NB4 (cell line): Measurements from ENCODE around the gene CNPPD1.
A peak's percentile ranks its signal among the peaks of the same experiment; 100 is the strongest.

Experiments
- DNase-seq: peaks from one replicate; pipeline ENCODE4 v3.0.0; 2010; ENCODE audit warnings: low read depth
- H3K4me3 ChIP-seq: one replicate; pipeline ENCODE4 v1.5.1; 2011; ENCODE audit warnings: mild to moderate bottlenecking, low read depth, low read length, moderate library complexity
- MAX ChIP-seq: IDR thresholded peaks from 2 replicates; pipeline ENCODE4 v1.6.1; 2011; ENCODE audit warnings: low read depth, low read length
- MYC ChIP-seq: IDR thresholded peaks from 2 replicates; pipeline ENCODE4 v1.6.1; 2011; ENCODE audit warnings: low read depth, low read length
- POLR2A ChIP-seq: IDR thresholded peaks from 2 replicates; pipeline ENCODE4 v1.6.1; 2011; ENCODE audit warnings: mild to moderate bottlenecking; ENCODE audit not compliant: insufficient read length; ENCODE audit errors: extremely low read depth
- TF ChIP-seq, protein P1 (sequence below): IDR thresholded peaks from one replicate; pipeline ENCODE4 v1.5.1; 2012; ENCODE audit warnings: low read depth, low read length

The CNPPD1 gene

GRCh38 chr2:219140722-219141121 lies 36.0 kb downstream of the CNPPD1 start:
- DNase-seq, result no peak
- no peak for TF ChIP-seq MYC
- TF ChIP-seq, protein P1, sequence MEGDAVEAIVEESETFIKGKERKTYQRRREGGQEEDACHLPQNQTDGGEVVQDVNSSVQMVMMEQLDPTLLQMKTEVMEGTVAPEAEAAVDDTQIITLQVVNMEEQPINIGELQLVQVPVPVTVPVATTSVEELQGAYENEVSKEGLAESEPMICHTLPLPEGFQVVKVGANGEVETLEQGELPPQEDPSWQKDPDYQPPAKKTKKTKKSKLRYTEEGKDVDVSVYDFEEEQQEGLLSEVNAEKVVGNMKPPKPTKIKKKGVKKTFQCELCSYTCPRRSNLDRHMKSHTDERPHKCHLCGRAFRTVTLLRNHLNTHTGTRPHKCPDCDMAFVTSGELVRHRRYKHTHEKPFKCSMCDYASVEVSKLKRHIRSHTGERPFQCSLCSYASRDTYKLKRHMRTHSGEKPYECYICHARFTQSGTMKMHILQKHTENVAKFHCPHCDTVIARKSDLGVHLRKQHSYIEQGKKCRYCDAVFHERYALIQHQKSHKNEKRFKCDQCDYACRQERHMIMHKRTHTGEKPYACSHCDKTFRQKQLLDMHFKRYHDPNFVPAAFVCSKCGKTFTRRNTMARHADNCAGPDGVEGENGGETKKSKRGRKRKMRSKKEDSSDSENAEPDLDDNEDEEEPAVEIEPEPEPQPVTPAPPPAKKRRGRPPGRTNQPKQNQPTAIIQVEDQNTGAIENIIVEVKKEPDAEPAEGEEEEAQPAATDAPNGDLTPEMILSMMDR, result no peak
- TF ChIP-seq POLR2A, result no peak
- no peak for TF ChIP-seq MAX
- no peak overlapping the region for H3K4me3 ChIP-seq

DNA sequence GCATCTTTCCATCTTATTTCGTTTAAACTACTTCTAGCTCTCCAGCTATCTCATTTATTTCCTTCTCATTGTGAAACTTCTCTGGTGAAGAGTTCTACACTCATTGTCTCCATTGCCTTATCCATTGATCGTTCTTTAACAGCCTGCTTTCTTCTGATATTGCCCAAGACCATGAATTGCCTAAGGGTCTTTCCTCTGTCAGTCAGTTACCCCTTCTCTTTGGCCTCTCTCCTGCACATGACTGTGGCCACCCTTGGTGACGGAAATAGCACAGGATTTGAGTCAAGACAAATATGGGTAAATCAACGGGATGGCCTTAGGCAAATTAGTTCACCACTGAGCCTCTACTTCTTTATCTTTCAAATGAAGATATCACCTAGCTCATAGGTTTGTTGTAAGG lies 42.7 kb downstream of the CNPPD1 start:
- TF ChIP-seq MYC (no peak), MAX (no peak), POLR2A (no peak)
- TF ChIP-seq, protein P1, result no peak
- no peak overlapping the region for H3K4me3 ChIP-seq
- DNase-seq, result peak; percentile 48

- no peak for TF ChIP-seq POLR2A
- TF ChIP-seq MAX, result no peak
- TF ChIP-seq, protein P1, result no peak
- TF ChIP-seq MYC, result no peak
- no peak overlapping the region for H3K4me3 ChIP-seq
- no peak for DNase-seq
Observed at GRCh38 chr2:219131744-219132143, 45.0 kb downstream of the CNPPD1 start.

DNA sequence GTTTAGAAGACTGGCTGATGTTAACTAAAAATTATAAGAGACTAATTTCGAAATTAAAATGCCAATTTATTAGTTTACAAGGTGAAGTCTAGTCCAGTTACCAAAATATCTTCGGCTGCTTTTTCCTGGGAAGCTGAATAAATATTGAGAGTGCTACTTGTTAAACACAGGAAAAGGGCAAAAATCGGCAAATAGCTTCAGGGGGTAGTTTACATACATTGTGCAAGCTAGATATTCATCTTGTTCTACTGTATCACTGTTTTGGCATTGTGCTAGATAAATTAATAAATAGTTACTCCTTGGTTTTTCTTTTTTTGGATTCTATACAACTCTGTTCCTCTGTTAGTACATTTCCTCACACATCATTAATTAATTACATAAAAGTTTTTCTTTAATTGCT lies 45.4 kb downstream of the CNPPD1 start:
- no peak for DNase-seq
- no peak for TF ChIP-seq MYC
- TF ChIP-seq, protein P1, result no peak
- no peak for TF ChIP-seq POLR2A
- no peak for TF ChIP-seq MAX

DNA sequence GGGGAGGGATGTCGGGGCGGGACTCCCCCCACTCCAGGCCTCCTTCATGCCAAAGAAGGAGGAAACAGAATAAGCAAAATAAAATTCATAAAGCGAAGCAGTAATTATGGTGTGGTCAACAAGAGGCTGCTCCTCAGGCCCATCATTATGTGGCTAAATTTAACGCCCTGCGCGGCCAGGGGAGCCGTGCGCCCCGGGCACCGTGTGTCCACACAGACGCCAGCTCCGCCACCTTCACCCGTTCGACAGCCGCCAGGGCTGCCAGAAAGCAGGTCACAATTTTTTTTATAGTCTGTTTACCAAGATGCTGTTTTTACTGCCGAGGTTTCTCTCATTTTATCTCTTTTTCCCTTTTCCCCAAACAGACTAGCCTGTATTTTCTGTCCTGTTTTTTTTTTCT lies 47.1 kb downstream of the CNPPD1 start:
- no peak for DNase-seq
- no peak overlapping the region for H3K4me3 ChIP-seq
- TF ChIP-seq POLR2A, result no peak
- no peak for TF ChIP-seq MAX
- TF ChIP-seq, protein P1, result no peak
- TF ChIP-seq MYC, result no peak

More for the DNA sequence above, 45.4 kb downstream of the CNPPD1 start:
- no peak overlapping the region for H3K4me3 ChIP-seq

GRCh38 chr2:219128396-219128795 lies 48.3 kb downstream of the CNPPD1 start:
- DNase-seq, result no peak
- no peak overlapping the region for H3K4me3 ChIP-seq
- TF ChIP-seq MYC (no peak), POLR2A (no peak), MAX (no peak)
- TF ChIP-seq, protein P1, result no peak
